GM19240 (cell line): Measurements from ENCODE around the gene AP3D1.
"Not testable (repeated sequence)": the region's sequence is repeated elsewhere in the genome, so short reads cannot be mapped to it uniquely, and the experiment has no call there.

Experiments used
- DNase-seq: peaks from one replicate; pipeline ENCODE4 v3.0.0; 2011; ENCODE audit warnings: low spot score; ENCODE audit not compliant: insufficient read length

AP3D1 gene

DNA sequence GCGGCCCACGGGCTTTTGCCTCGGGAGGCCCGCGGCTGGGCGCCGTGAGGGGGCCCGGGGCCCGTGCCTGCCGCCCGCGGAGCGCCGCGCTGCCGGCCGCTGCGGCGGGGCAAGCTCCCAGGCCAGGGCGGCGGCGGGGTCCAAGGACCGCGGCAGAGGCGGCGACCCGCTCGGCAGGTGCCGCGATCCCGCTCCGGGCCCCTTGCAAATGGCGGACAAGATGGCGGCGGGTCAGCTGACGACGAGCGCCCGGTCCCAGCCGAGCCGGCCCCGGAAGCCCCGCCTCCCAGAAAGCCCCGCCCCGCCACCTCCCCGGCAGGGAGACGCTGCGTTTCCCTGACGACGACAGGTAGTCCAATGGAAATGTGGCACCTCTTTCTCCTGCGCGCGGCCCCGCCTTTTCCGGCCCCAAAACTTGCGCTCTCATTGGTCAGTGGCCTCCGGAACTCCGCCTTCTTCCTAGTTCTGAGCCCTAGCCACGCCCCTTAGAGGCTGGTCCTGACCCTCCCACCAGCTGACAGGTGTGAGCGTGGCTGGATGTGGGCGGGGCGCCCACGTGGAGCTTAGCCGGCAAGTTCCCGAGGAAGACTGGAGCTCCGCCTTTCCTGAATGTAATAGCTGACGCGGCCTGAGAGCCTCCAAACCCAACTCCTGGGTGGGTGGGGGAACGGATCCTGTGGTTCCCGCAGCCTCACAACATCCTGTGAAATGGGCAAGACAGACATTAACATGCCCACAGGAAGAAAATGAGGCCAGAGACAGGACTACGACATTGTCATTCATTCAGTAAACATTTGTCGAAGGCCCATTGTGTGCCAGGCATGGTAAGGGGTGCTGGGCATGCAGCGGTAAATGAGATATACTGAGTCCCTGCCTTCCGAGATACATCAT, at the start of gene AP3D1:
Gene AP3D1 (minus strand): TSS at position 228 of the 891 bp plus-strand sequence. CDS start 232 bp downstream, outside the sequence.
- DNase-seq = peak; percentile 99

- DNase-seq = not testable (repeated sequence)
Observed at GRCh38 chr19:2200624-2201294, 49.4 kb upstream of the AP3D1 start.

GRCh38 chr19:2199861-2200623, 48.7 kb upstream of the AP3D1 start:
- DNase-seq = no peak

DNA sequence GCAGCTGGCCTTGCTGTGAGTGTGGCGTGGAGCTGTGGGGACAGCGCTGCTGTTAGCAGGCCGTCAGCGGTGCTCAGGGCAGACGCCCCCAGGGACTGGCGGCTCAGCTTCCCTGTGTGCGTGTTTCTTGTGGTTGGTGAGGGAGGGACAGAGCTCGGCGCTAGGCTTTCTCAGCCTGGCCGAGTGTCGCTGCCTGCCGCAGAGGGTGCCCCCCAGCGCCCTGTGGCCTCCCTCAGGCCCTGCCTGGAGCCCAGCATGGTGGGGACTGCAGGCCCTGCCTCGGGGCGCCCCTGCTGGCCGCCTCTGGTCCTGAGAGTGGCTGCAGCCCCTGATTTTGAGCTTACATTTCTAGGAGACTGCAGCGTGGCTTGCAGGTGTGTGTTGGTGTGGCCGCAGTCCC, 47.8 kb upstream of the AP3D1 start:
- DNase-seq = no peak

- DNase-seq = no peak
Observed at GRCh38 chr19:2198317-2198716, 47.0 kb upstream of the AP3D1 start.

DNA sequence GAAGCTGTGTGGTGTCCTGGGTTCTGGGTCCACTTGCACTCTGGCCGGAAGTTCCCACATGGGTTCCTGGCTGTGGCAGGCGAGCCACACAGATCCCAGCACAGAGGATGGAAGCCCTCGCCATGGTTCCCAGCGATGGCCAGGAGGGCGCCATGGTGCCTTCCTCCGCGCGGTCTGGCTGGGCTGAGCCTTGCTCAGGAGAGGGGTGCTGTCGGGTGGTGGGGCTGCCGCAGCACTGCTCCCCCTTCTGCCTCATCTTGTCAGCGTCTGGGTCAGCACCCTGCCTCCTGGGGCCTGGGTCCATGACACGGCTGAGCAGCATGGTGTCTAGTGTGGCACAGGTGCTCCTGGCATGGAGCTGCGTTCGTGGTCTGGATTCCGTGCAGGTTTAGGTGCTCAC, 45.9 kb upstream of the AP3D1 start:
- no peak for DNase-seq

GRCh38 chr19:2195914-2196313, 44.5 kb upstream of the AP3D1 start:
- no peak for DNase-seq

GRCh38 chr19:2195361-2195760, 44.0 kb upstream of the AP3D1 start:
- no peak for DNase-seq

DNA sequence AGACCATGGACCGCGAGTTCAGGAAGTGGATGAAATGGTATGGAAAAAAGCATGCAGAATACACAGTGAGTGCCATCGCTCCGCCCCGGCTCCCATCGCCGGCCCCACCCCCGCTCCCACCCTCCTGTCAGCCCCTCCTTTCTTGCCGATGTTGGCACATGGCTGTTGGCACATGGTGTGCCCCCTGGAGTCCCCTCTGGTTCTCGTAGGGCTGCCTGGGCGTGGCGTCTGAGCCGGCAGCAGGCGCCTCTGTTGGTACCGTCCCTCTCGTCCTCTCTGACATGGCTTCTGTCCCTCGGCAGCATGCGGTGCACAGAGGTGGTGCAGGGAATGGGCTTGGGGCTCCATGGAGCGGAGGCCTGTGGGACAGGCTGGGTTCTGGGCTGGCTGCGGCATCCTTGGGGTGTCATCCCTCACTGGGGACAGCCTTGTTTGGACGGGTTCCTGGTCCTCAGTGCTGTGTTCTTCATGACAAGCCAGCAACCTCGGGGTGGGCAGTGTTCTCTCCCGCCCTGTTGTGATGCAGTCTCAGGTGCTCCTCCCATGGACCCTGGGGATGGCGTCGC, 43.2 kb upstream of the AP3D1 start:
- DNase-seq = no peak

DNA sequence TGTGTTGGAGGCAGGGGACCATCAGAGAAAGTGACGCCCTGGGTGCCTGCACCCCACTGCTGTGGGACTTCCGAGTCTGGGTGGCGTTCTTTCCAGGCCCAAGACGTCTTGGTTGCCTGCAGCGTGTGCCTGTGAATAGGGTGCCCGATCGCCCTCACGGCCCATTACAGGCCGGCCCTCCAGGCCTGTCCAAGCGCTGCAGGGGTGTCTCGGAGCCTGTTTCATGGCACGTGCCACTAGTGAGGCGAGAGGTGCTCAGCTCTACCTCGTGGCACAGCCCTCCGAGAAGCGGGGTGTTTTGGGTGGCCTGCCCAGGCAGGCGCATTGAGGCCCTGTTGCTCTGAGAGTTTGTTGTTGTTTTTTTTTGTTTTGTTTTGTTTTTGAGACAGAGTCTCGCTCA, 42.4 kb upstream of the AP3D1 start:
- no peak for DNase-seq

- DNase-seq = no peak
Observed at GRCh38 chr19:2192862-2193261, 41.5 kb upstream of the AP3D1 start.

- DNase-seq = no peak
Observed at GRCh38 chr19:2191456-2192310, 40.3 kb upstream of the AP3D1 start.

GRCh38 chr19:2190848-2191455, 39.6 kb upstream of the AP3D1 start:
- no peak for DNase-seq

- DNase-seq = no peak
Observed at GRCh38 chr19:2189880-2190279, 38.5 kb upstream of the AP3D1 start.

DNA sequence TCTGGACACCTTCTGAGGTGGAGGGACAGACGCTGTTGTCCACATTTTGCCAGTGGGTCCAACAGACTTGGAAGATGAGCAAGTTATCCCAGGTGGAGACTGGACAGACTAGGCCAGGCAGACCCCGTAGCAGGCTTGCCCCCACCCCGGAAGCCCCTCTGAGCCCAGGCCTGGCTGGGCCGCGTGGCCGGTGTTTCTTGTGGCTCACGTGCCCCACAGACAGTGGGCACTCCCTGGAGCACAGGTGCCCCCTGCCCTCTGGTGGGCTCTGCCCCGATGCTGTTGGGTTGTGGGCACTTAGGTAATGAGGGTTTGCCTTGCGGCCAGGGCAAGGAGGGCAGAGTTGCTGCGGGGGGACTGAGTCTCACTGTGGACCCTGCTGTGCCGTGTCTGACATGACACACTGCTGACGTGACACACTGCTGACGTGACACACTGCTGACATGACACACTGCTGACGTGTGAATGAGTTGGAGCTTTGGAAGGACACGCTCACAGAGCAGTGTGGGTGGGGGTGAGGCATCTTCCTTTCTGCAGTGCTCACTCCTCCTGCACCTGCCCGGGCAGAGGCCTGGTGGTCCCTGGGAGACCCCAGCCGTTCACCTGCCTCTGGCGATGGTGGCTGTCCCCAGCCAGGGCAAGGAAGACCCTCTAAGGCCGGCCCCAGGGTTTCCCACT, 37.5 kb upstream of the AP3D1 start:
- no peak for DNase-seq

GRCh38 chr19:2187159-2187558, 35.8 kb upstream of the AP3D1 start:
- no peak for DNase-seq

- no peak for DNase-seq
Observed at GRCh38 chr19:2186071-2186846, 34.9 kb upstream of the AP3D1 start.

DNA sequence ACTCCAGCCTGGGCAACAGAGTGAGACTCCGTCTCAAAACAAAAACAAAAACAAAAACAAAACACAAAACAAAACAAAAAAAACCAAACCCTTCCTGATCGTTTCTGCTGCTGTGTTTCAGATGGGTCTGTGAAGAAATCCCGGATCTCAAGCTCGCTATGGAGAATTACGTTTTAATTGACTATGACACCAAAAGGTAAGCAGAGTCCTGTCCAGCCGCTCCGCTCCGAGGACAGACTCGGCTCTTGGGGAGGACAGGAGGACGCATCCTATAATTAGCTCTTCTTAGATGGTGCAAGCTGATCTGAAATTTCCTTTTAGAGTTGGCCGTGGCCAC, 34.3 kb upstream of the AP3D1 start:
- DNase-seq = no peak

GRCh38 chr19:2184422-2184975, 33.1 kb upstream of the AP3D1 start:
- no peak for DNase-seq
